CD4-positive, alpha-beta T cell treated with Interleukin-12 subunit alpha and Interleukin-12 subunit beta, for 1 hour (primary cell): Measurements from ENCODE around the gene IFITM5.
"Not testable (repeated sequence)": the region's sequence is repeated elsewhere in the genome, so short reads cannot be mapped to it uniquely, and the experiment has no call there.

Source experiments
- DNase-seq: peaks from one replicate; pipeline ENCODE4 v3.0.0-alpha.2; 2020

The IFITM5 gene

GRCh38 chr11:311013-311748 is 11.9 kb upstream of the IFITM5 start:
- DNase-seq: not testable (repeated sequence)

GRCh38 chr11:309979-310572 is 10.8 kb upstream of the IFITM5 start:
- not testable (repeated sequence) for DNase-seq

GRCh38 chr11:308740-309665 is 9.7 kb upstream of the IFITM5 start:
- peak; percentile 47 for DNase-seq

GRCh38 chr11:307766-308708 is 8.7 kb upstream of the IFITM5 start, which contains the start of gene IFITM2:
TSS of gene IFITM2 (plus strand) at chr11:307816. CDS start at chr11:308193, 377 bp downstream.
- DNase-seq: peak; percentile 58

- DNase-seq: no peak
Measured at GRCh38 chr11:306645-307371, 7.5 kb upstream of the IFITM5 start.

GRCh38 chr11:305844-306211 is 6.5 kb upstream of the IFITM5 start:
- no peak for DNase-seq

GRCh38 chr11:304915-305843 is 5.9 kb upstream of the IFITM5 start:
- DNase-seq: peak; percentile 79

GRCh38 chr11:304061-304506 is 4.8 kb upstream of the IFITM5 start:
- DNase-seq: no peak

GRCh38 chr11:303363-303762 is 4.0 kb upstream of the IFITM5 start:
- DNase-seq: no peak

GRCh38 chr11:299951-300735 is 817 bp upstream of the IFITM5 start:
- no peak for DNase-seq

GRCh38 chr11:298406-299065 is 790 bp downstream of the IFITM5 start:
- DNase-seq: no peak

GRCh38 chr11:297586-298405 is 1.5 kb downstream of the IFITM5 start:
- peak; percentile 56 for DNase-seq

- no peak for DNase-seq
Measured at GRCh38 chr11:297051-297585, 2.2 kb downstream of the IFITM5 start.

- no peak for DNase-seq
Measured at GRCh38 chr11:296171-297050, 2.9 kb downstream of the IFITM5 start.

- no peak for DNase-seq
Measured at GRCh38 chr11:295351-296170, 3.8 kb downstream of the IFITM5 start.

GRCh38 chr11:294780-295179 is 4.5 kb downstream of the IFITM5 start:
- DNase-seq: no peak
